Fibroblast of skin of left biceps (primary cell): Measurements from ENCODE around the gene RAB40C.

ENCODE experiments used
- DNase-seq, 2 experiments: peaks; one replicate each; pipeline ENCODE4 v3.0.0-alpha.2; 2013; ENCODE audit warnings: low read depth in 2 of 2

RAB40C gene

DNA sequence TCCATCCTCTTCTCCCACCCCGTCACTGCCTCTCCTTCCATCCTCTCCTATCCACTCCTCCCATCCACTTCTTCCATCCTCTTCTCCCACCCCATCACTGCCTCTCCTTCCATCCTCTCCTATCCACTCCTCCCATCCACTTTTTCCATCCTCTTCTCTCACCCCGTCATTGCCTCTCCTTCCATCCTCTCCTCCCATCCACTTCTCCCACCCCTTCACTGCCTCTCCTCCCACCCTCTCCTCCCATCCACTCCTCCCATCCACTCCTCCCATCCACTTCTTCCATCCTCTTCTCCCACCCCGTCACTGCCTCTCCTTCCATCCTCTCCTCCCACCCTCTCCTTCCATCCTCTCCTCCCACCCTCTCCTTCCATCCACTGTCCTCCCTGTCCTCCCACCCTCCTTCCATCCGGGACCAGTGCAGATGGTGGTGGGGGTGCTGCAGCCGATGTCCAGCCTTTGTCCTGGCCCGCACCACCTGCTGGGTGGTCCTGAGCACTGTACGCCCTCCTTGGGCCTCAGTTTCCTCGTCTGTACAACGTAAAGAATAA, 42.0 kb downstream of the RAB40C start:
- DNase-seq: no peak

DNA sequence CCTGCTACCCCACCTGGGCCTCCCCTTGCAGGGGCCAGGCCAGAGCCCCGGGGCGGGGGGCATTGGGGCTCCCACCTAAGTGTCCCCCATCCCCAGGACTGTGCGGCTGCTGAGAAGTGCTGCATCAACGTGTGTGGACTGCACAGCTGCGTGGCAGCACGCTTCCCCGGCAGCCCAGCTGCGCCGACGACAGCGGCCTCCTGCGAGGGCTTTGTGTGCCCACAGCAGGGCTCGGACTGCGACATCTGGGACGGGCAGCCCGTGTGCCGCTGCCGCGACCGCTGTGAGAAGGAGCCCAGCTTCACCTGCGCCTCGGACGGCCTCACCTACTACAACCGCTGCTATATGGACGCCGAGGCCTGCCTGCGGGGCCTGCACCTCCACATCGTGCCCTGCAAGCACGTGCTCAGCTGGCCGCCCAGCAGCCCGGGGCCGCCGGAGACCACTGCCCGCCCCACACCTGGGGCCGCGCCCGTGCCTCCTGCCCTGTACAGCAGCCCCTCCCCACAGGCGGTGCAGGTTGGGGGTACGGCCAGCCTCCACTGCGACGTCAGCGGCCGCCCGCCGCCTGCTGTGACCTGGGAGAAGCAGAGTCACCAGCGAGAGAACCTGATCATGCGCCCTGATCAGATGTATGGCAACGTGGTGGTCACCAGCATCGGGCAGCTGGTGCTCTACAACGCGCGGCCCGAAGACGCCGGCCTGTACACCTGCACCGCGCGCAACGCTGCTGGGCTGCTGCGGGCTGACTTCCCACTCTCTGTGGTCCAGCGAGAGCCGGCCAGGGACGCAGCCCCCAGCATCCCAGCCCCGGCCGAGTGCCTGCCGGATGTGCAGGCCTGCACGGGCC, 42.8 kb downstream of the RAB40C start:
- no peak for DNase-seq

DNA sequence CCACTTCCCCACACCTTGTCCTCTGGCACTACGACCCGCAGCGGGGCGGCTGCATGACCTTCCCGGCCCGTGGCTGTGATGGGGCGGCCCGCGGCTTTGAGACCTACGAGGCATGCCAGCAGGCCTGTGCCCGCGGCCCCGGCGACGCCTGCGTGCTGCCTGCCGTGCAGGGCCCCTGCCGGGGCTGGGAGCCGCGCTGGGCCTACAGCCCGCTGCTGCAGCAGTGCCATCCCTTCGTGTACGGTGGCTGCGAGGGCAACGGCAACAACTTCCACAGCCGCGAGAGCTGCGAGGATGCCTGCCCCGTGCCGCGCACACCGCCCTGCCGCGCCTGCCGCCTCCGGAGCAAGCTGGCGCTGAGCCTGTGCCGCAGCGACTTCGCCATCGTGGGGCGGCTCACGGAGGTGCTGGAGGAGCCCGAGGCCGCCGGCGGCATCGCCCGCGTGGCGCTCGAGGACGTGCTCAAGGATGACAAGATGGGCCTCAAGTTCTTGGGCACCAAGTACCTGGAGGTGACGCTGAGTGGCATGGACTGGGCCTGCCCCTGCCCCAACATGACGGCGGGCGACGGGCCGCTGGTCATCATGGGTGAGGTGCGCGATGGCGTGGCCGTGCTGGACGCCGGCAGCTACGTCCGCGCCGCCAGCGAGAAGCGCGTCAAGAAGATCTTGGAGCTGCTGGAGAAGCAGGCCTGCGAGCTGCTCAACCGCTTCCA, 43.6 kb downstream of the RAB40C start:
- no peak for DNase-seq

DNA sequence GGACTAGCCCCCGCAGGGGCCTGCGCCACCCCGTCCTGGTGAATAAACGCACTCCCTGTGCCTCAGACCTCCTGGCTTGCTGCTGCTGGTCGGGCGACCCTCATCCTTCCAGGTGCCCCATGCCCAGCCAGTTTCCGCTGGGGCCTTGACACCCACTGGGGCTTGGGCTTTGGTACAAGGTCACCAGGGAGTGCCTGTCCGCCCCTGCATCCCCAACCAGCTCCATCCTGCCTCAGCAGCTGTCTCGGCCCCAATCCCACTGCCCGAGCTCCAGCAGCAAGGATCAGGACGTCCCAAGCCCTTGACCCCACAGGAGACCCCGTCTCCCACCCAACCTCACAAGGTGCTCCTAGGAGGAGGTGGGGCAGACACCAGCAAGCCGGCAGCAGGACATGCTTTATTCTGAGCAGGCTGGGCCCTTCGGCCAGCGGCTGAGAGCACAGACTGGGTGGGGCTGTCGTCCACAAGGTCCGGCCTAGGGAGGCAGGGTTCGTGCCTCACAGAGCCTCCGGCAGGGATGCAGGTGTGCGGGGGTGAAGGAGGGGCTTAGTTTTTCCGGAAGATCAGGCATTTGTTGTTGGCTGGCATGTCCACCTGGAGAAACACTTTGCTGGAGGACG, 44.3 kb downstream of the RAB40C start:
- DNase-seq: no peak

DNA sequence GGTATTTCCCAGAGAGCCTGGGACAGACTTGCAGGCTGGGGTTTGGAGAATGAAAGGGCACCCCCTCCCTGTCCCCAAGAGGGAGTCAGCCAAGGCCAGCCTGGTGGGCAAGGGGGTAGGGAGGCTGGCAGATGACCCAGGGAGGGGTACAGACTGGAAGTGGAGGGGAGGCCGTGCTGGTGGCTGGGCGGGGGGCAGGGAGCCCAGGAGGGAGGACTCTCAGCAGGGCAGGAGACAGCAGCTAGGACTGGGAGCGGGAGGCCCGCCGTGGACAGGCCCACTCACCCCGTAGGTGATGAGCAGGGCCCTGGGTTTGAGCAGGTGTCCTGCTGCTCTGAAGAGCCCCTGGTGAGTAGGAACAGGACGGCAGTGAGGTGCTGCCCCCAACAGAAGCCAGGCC, 45.1 kb downstream of the RAB40C start:
- DNase-seq: no peak

DNA sequence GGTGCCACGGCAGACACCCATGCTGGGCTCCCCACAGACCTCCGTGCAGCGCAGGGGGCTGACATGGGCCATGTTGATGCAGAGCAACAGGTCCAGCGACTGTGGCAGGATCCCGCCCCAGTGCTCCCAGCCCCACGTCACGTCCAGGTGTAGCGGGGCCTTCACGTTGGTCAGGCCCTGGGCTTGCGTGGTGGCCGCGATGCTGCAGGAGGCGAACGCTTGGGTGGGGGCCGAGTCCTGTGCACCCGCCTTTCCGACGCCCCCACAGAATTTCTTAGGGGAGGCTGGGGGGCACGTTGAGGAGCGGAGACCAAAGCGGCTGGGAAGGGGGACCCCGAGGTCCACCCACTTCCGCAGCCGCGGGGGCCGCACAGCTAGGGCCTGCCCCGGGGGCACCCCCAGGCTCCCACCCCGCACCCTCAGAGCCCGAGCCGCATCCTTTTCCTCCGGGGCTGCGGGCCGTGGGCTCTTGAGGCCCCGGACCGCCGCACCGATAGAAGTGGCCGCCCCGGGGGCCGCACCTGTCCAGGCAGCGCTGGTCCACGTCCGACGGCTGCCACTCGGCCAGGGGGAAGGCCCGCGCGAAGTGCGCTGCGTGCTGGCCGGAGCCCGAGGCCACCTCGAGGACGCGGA, 45.8 kb downstream of the RAB40C start:
- no peak for DNase-seq

DNA sequence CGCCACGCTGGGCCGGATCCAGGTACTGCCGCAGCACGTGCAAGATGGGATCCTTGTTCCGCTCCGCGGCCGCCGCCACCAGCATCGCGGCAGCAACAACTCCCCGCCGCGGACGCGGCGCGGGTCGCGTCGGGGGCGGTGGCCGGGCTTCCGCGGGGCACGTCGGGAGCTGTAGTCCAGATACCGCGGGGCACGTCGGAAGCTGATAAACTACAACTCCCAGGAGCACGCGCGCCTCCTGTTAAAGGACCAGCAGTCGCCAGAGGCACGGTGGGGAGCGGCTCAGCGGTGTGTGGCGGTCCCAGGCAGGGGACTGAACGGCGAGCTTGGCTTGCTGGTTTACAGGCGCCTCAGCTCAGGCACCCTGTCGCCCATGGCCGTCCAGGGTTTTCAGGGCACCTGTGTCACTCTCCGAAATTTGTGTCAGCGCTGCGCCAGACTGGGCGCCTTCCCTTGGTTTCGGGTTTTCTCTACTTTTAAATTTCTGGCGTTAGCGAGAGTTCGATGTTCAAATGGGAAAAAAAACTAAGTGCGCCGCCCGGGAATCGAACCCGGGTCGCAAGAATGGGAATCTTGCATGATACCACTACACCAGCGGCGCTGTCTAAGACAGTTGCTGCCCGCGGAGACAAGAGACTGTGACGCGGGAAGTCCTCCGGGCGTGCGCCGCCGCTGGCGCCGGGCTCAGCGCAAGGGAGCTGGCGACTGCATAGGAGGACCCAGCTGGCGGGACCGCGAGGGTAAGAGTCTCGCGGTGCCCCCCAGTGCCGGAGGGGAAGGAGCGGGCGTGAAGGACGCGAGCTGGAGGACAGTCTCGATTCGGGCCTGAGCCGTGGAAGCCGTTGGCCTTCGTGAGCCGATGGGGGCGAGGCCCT, 46.6 kb downstream of the RAB40C start, which contains the start of gene METTL26:
Gene METTL26 (minus strand): TSS at position 100 of the 875 bp plus-strand sequence. CDS start 15 bp downstream, at position 85.
- peak; percentile 76 to 78 for DNase-seq

DNA sequence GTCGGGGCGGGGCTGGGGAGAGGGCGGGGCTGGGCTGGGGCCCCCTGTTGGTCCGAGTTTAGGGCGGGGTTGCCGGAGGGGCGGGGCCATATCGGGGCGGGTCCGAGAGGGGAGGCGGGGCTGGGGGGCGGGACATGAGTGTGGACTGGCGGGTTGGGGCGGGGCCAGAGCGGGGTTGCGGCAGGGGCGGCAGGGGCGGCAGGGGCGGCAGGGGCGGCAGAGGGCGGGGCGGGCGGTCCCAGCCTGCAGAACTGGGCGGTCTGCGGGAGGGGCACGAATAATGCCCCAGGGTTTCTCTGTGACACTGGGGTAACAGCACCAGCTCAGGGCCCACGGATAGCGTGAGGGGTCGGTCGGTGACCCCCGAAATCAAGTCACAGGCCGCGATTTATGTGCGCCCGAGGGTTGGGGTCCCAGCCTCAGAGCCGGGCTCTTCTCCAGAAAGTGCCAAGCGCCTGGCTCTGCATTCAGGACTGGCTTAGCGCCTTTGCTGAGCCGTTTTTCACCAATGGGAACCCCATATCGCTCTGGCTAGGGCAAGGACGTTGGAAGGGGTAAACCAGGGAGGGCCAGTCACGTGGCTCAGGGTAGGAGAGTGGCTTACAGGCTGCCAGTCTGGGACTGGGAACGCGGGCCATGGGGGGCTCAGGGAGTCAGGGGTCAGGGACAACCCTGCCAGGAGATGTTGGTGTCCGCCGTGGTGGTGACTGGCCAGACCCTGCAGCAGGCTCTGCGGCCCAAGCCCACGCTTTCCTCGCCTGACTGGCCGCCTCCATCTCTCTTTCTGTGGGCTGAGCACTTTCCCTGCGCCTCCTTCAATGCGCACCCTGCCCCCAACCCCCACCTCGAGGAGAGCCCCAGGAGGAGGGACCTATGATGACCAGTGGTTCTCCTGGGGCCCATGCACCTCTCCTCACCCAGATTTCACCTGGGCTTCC, 47.5 kb downstream of the RAB40C start:
- peak; percentile 67 to 74 for DNase-seq

DNA sequence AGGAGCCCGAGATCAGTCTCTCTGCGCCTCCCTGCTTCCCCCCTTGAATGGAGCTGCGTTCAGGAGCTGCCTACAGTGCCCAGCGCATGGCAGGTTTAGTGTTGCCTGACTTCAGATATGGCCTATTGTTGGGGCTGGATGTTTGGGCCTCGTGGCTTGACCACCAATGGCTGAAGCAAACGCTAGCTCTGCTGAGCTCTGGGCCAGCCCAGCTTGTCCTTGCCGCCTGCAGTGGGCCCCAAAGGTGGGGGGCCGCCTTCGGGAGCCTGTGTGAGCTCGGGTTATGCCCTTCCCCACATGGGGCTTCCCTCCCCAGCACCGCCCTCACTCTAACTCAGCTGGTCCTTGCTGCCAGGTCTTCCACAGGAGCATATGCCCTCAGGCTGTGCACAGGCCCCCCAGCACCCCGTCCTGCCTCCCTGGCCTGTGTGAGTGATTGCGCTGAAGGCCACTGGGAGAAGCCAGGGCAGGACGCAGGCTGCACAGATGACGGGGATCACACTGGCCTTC, 48.2 kb downstream of the RAB40C start:
- no peak for DNase-seq

DNA sequence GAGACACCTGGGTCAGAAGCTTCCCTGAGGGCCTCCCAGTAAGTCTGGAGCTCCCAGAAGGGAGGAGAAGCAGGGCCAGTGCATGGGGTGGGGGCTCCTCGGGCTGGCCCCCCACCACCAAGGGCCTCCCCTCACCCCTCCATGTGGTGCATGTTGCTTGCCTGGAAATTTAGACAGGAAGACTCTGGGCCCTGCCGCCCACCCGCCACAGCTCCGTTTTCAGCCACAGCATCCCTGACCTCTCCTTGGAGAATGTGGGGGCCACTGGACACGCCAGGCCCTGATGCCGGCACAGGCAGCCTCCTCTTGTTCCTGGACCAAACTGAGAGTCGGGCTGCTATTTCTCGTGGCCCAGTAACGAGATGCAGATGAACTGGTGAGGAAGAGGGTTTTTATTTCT, 49.0 kb downstream of the RAB40C start:
- no peak for DNase-seq

DNA sequence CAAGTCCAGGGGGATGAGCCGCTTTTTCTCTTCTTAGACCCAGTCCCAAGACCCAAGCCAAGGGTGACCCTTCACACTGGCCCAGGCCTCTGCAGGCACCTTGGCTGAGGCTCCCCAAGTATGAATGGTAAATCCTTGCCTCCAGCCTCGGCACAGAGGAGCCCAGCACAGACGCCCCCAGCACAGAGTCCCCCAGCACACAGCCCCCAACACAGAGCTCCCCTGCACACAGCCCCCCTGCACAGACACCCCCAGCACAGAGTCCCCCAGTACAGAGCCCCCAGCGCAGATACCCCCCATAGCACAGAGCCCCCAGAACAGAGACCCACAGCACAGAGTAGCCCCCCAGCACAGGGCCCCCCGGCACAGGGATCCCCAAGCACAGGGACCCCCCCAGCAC, 50.7 kb downstream of the RAB40C start:
- no peak for DNase-seq

DNA sequence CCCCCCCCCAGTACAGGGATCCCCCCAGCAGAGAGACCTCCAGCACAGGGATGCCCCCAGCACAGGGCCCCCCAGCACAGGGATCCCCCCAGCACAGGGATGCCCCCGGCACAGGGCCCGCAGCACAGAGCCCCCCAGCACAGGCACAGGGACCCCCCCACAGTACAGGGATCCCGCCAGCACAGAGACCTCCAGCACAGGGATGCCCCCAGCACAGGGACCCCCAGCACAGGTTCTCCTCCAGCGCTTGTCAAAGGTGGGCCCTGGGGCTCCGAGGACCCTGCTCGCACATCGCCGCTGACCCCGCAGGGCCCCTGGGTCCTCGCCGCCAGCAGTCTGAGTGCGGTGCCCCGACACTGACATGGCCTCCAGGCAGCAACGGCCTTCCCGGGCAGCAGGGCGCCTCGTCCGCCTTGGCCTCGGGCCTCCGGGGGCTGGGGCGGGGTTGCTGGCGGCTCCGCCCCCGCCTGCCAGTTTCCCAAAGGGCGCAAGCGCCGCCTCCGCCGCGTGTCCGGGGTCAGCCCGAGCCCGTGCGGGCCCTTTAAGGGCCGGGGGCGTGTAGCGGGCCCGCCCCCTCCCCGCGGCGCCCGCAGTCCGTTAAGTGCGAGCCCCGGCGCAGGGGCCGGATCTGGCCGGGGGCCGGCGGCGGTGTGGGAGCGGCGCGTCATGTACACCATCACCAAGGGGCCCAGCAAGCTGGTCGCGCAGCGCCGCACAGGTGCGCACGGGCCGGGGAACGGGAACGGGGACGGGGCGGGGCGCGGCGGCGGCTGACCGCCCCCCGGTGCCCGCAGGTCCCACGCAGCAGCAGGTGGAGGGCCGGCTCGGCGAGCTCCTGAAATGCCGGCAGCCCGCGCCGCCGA, 51.7 kb downstream of the RAB40C start, which contains the start of gene MCRIP2:
Gene MCRIP2 (plus strand): TSS at position 503 of the 863 bp plus-strand sequence. CDS start 164 bp downstream, at position 667.
- no peak for DNase-seq

DNA sequence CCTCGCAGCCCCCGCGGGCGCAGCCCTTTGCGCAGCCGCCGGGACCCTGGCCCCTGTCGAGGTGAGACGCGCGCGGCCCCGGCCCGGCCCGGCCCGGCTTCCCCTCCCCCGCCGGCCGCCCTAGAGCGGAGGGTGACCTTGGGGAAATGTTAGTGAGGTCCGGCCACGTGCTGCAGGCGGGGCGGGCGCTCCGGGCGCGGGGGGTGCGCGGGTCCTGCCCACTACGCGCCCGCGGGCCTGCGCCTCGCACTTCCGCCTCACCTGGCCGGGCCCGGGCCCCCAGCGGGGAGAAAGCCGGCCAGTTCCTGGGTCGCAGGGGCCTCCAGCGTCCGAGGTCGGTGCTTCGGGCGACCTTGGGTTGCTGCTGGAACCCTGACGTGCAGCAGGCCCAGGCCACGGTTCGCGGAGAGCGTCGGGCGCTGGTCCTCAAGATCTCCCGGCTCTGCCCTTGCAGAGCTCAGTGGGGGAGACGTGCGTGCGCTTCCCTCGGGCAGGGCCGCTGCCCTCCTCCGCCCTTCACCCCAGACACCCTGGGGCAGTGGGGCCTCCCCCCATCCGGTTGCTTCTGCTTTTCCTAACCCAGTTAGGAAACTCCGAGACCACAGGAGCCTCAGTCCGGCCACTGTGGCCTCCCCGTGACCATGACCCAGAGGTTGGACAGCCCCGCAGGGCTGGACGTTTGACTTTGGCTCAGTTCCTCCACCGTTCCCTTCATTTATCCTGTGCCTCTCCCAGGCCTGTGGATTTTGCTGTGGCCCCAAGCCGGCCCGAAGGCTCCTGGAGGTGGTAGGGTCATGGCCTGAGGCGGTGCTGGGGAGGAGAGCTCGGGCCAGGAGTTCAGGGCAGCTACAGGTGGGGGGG, 52.6 kb downstream of the RAB40C start:
- no peak for DNase-seq

DNA sequence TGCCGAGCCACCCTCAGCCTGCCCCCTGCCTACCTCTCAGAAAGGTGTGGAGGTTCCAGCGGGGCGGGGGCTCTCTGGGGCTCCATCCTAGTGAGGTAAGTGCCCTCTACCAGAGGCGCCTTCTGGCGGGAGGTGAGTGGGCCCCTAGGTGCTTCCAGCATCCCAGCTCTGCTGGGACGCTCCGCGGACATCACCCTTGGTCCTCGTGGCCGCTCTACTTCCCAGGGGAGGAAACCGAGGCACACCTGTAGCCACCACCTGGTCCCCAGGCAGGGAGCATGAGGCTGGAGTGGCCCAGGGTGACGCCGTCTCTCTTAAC, 53.1 kb downstream of the RAB40C start:
- no peak for DNase-seq

DNA sequence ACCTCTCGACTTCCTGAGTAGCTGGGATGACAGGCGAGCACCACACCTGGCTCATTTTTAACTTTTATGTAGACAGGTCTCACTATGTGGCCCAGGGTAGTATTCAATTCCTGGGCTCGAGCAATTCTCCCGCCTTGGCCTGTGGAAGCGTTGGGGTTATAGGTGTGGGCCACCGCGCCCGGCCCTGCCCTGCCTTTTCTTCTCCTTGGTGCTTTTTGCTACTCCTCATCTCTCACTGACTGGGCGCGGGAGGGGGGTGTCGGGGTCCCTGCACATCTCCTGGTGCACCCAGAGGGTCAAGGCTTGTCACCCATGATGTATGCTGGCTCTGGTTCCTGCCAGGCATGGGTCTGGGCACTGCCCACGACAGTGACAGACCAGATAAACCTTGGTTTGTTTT, 54.7 kb downstream of the RAB40C start:
- no peak for DNase-seq

DNA sequence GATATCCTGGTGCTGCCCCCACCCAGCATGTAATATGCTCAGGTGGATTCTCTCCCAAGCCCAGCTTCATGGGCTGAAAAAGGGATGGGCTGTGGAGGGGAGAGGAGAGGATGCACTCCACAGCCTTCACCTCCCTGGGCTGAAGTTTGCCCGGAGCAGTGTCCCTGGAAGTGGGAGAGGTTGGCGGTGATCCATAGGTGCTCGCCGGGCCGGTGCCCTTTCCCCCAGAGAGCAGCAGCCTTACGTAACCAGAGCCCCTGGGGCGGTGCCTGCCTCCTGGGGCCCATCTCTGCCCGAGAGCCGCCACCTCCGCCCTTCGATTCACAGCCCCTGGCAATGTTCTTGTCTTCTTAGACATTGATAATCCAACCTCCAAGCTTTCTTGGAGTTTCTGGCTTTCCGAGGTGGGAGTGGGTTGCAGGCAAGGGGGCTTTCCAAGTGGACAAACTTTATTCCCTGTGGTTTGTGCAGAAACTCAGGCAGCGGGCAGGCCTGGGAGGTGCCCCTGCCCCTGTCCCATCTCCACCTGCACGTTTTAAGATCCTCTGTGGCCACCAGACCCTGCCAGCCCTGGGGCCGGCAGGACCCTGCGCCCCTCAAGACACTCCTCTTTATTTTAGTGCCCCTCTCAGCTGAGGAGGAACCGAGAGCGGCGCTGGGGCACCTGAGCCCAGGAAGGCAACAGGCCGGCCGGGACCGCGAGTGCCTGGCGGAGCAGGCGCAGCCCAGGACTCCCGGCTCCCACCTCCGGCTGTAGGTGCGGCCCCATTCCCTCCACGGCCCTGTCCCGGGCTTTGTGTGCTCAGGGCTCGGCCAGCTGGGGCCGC, 56.2 kb downstream of the RAB40C start:
- no peak for DNase-seq
